GM12801 (cell line): ENCODE measurements around the gene OMG.

Source experiments
- CTCF ChIP-seq: IDR thresholded peaks from one replicate; pipeline ENCODE4 v1.5.1; 2011; ENCODE audit warnings: control low read depth; ENCODE audit not compliant: insufficient read length; ENCODE audit errors: extremely low read depth

OMG gene

GRCh38 chr17:31286587-31286986 is 10.5 kb downstream of the OMG start:
- TF ChIP-seq CTCF, result no peak

- no peak for TF ChIP-seq CTCF
These were observed 13.2 kb downstream of the OMG start for GRCh38 chr17:31283841-31284240.

GRCh38 chr17:31281061-31281460 is 16.0 kb downstream of the OMG start:
- no peak for TF ChIP-seq CTCF

- TF ChIP-seq CTCF, result no peak
These were observed 17.6 kb downstream of the OMG start for GRCh38 chr17:31279401-31279800.

- TF ChIP-seq CTCF, result no peak
These were observed 21.9 kb downstream of the OMG start for GRCh38 chr17:31275116-31275515.

- TF ChIP-seq CTCF, result no peak
These were observed 22.8 kb downstream of the OMG start for GRCh38 chr17:31274252-31274651.

GRCh38 chr17:31273516-31273915 is 23.5 kb downstream of the OMG start:
- TF ChIP-seq CTCF, result no peak

GRCh38 chr17:31272803-31273202 is 24.2 kb downstream of the OMG start:
- no peak for TF ChIP-seq CTCF
